GM15510 (cell line): ENCODE measurements around the gene ACY1.

Experiments
- POLR2A ChIP-seq: IDR thresholded peaks from 3 replicates; pipeline ENCODE4 v1.6.1; 2011; ENCODE audit warnings: borderline replicate concordance; ENCODE audit not compliant: insufficient read length; ENCODE audit errors: extremely low read depth

Gene ACY1

DNA sequence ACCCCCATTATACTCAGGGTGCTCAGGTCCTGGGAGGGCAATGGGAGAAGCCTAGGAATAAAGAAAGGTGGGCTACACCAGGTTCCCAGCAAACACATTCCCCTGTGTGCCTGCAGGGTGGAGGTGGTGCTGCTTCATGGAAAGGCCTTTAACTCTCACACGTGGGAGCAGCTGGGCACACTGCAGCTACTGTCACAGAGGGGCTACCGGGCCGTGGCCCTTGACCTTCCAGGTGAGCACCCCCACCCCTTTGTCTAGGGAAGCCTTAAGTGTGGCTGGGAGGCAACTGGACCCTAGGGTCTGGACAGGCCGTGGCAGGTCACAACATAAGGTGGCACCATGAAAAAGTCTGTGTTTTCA lies 5.2 kb upstream of the ACY1 start:
- TF ChIP-seq POLR2A = no peak

DNA sequence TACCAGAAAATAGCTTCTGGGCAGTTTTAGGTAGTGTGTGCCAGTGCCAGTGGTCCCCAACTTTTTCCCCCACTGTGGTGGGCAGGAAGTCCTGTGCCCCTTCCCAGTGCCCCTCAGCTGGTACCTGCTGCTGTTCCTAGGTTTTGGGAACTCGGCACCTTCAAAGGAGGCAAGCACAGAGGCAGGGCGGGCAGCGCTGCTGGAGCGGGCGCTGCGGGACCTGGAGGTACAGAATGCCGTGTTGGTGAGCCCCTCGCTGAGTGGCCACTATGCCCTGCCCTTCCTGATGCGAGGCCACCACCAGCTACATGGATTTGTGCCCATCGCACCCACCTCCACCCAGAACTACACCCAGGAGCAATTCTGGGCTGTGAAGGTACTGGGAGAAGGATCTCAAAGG lies 3.1 kb upstream of the ACY1 start:
- no peak for TF ChIP-seq POLR2A

DNA sequence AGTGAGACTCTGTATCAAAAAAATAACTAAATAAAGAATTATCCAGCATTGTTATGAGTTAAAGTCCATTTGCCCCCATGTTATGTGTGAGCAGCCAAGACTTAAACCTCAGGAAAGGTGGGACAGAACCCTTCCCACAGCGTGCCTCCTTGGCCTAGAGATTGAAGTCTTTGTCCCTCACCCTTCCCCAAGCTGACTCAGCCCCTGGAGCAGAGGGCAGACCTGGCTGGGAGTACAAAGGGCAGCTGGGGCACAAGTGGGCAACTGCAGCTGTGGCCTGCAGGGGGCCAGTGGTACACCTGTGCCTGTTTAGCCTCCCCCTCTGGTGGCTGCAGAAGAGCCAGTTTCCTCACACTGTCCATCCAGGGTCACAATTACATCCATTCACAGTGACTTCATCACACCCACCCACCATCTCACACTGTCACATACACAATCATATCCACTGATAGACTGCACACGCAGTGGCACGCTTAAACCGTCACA lies 940 bp upstream of the ACY1 start:
- no peak for TF ChIP-seq POLR2A

DNA sequence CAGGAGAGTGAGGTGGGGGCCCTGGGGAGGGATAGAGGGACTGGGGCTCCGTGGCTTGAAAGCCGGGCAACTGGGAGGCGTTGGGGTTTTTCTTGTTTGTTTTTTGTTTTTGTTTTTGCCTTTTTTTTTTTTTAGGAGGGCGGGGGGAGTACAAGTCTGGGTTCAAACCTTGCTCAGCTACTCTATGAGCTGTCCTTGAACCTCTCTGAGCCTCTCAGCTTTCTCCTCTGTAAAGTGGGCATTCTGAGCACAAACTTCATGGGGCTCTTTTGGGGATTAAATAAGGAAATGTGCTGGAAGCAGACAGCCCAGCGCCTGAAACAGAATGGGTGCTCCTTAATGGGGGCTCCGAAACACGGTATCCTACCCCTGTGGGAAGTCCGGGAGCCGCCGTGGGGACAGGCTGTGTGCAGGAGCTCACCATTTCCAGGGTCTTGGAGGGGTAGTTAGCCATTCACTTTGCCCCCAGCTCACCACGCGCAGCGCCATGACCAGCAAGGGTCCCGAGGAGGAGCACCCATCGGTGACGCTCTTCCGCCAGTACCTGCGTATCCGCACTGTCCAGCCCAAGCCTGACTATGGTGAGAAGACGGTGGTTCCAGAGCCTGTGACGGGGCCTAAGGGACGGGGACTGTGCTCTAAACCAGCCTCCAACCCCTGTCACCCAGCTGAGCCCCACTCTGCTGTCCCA lies 388 bp downstream of the ACY1 start:
- TF ChIP-seq POLR2A = no peak

DNA sequence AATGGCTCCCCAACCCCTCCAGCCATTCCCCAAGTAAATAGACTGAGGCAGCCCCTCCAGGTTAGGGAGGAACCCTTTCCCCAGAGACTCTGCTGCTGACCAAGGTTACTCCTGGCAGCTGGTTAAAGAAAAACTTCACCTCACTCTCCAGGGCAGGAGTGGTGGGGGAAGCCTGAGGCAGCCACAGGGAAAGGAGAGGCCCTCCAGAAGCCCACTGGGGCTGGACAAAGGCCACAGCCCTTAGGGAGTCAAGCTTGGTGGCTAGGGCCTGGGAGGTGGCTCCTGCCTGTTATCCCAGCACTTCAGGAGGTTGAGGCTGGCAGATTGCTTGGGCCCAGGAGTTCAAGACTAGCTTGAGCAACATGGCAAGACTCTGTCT lies 923 bp downstream of the ACY1 start:
- no peak for TF ChIP-seq POLR2A

DNA sequence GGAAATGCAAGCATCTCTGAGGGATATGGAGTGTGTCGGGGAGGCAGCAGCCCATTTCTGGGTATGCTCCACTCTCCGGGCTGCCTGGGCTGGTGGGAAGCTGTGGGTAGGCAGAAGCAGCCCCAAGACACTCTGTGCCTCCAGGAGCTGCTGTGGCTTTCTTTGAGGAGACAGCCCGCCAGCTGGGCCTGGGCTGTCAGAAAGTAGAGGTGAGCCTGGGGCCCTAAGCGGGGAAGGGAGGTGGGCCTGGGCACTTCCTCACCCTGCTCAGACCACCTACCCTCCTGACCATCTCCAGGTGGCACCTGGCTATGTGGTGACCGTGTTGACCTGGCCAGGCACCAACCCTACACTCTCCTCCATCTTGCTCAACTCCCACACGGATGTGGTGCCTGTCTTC lies 1.7 kb downstream of the ACY1 start:
- no peak for TF ChIP-seq POLR2A

DNA sequence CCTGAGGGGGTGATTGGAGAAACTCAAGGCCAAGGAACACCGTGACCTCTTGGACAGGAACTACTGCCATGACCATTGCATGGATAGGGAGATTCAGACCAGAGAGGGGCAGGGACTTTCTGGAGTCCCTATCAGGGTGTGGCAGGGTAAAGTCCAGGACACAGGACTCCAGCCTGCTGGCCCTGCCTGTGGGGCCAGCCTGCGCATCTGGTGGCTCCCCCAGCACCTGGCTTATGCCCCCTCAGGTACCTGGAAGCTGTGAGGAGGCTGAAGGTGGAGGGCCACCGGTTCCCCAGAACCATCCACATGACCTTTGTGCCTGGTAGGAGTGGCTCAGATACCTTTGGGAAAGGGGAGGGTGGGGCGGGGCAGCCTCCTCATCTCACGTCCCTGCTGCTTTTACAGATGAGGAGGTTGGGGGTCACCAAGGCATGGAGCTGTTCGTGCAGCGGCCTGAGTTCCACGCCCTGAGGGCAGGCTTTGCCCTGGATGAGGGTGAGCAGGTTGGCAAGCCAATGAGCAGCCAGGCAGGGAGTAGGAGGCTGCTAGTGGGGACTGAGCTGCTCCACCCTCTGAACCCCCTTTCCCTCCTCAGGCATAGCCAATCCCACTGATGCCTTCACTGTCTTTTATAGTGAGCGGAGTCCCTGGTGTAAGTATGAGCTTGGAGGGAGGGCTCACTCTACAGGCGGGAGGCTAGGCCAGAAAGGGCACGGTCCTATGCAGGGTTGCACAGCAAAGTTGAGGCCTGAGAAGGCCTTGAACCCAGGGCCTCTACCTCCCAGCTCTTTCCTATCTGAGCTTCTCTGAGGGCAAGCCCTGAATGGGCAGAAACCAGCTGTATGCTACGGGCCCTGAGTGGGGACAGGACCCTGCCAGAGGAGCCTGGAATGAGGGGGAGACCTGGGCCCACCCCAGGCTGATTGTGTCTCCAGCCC lies 2.9 kb downstream of the ACY1 start:
- TF ChIP-seq POLR2A = no peak

DNA sequence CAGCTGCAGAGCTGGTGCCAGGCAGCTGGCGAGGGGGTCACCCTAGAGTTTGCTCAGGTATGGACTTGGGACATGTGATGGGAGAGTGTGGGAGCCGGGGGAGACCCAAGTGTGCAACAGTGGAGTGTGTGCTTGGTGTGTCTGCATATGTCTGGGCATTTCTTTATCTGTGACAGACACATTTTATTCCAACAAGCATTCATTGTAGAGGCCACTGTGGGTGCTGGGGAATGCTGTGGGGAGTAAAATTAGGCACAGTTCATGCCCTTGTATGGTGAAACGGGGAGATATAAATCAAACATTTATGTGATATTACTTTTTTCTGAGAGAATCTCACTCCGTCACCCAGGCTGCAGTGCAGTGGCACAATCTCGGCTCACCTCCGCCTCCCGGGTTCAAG lies 4.2 kb downstream of the ACY1 start:
- no peak for TF ChIP-seq POLR2A

DNA sequence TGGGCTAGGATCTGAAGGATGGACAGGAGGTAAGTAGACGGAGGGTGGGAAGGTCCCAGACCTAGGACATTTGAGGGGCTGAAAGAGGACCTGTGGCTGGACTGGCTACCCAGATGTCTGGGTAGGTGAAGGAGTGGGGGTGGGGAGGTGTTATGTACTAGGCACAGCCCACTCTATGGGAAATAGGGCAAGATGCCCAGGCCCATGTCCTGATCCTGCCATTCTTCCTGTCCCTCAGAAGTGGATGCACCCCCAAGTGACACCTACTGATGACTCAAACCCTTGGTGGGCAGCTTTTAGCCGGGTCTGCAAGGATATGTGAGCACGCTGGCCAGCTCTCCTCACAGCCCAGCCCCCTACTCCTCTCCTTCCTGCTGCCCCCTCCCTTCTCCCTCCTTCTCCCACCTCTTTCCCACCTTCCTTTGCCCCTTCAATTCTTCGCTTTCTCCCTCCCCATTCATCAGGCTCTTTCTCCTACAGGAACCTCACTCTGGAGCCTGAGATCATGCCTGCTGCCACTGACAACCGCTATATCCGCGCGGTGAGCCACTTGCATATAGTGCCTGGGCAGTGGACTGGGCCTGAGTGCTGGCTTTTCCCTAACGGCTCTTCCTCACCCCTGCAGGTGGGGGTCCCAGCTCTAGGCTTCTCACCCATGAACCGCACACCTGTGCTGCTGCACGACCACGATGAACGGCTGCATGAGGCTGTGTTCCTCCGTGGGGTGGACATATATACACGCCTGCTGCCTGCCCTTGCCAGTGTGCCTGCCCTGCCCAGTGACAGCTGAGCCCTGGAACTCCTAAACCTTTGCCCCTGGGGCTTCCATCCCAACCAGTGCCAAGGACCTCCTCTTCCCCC lies 5.2 kb downstream of the ACY1 start:
- no peak for TF ChIP-seq POLR2A

DNA sequence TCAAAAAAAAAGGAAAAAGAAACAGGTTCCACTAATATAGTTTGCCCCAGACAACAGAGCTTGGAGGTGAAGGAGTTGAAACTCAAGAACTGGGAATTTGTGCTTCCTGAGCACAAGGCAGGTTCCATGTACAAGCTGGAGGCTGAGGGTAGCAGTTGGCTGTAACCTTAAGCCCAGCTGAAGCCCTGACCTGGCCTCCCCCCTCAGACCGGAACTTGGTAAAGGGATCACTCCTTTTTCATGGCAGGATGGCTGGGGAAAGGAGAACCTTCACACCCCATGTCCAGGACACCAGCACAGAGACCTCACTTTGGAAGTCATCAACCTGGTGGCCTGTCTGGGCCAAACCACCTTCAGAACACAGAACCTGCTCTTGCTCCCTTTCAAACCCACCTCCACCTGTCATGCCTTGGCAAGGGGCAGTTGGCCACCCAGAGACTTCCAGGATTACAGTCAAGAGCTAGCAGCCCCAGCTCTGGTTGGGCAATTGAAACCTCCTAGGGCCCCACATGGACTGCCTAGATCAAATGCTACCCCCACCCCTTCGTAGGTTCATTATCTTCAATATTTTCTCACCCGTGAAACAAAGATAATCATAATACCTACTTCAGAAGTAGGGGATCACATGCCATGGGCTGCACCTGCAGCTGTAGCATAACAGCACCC lies 8.8 kb downstream of the ACY1 start:
- TF ChIP-seq POLR2A = no peak

DNA sequence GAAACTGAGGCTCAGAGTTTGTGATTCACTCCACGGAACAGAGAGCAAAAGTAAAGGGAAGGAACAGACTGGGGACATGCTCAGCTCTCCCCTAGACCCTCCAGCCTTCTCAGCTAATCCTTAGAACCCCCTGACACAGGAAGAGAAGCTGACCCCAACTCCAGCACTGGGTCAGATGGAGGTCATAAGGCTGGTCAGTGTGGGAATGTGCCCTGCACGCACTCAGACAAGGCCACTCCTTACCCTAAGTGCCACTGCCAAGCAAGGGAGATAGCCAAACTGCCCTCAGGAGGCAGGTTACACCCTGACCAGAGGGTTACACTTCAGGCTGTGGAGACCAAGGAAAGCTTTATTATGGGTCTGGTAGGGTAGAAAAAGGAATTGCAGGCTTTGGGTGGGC lies 11.2 kb downstream of the ACY1 start:
- TF ChIP-seq POLR2A = no peak

DNA sequence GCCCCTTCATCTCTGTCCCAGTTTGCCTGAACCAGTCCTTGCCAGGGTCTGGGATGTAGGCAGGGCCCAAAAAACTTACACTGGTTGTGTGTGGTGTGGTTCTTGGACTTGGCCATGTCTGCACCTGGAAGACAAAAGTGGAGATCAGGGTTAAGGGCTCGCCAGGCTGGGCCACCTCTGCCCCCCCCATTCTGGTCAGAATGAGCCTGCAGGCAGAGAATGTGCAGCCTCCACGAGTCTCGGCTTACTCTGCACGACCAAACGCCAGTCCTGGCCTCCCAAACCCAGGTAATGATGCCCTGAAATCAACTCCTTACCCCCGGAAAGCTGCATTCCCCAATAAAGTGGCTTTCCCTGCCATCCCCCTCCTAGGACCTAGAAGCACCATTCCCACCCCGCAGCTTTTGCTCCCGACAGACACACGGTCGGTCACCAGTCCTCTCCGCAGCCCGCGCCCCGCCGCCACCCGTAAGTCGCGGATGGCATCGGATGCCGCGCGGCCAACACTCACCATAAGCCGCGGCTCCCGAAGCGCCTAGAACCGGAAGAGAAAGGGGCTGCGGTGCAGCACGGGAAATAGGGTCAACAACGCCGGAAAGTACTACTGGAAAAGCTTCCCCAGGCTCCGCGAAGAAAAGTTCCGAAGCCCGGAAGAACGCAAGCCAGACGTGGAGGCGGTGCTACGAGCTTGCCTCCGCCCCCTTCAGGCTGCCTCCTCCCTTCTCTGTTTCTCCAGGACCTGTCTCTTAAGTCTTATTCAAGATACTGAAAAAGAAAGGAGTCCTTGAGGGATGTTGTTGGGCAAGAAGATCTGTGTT lies 12.2 kb downstream of the ACY1 start, which contains the start of gene RPL29:
Gene RPL29 (minus strand): TSS at position 550 of the 818 bp plus-strand sequence. CDS start 434 bp downstream, at position 116.
- peak; percentile 97 for TF ChIP-seq POLR2A

DNA sequence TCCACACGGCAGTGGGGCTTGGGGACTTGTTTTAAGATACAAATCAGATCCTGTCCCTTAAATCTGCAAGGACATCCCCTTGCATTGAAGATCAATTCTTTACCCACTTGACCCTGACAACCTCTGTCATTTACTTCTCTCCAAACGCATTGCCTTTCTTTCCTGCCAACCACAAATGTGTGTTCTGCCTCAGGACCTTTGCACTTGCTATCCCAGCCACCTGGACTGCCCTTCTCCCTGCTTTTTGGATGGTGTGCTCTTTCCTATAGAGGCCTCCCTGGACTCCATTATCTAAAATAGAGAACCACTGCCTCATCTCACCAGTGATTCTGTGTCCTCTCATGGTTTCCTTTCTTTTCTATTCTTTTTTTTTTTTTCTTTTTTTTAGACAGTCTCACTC lies 13.8 kb downstream of the ACY1 start:
- TF ChIP-seq POLR2A = no peak

DNA sequence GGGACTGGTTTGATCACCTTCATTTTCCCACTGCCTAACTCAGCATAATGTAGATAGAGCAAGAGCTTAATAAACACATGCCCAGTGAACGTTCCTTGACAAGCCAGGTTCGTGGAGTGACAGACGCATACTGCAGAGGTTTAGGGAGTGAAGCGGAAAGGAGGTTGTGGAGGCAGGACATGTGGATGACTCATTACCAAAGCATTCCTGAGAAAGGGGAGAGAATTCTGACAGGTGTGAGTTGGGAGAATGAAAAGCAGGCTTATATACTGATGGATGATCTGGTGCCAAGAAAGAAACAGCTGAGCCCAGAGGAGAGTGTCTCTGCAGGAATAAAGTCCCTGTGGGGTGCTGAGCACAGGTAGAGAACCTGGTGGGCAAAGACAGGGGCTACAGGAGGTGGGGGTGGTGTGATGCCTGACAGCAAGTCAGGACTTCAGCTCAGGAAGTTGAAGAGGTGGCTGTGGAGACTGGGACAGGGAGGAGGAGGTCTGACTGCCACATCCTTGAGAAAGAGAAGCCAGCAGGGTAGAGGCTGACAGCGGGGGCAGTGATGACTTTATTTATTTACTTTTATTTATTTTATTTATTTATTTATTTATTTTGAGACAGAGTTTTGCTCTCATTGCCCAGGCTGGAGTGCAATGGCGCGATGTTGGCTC lies 14.7 kb downstream of the ACY1 start:
- TF ChIP-seq POLR2A = no peak

DNA sequence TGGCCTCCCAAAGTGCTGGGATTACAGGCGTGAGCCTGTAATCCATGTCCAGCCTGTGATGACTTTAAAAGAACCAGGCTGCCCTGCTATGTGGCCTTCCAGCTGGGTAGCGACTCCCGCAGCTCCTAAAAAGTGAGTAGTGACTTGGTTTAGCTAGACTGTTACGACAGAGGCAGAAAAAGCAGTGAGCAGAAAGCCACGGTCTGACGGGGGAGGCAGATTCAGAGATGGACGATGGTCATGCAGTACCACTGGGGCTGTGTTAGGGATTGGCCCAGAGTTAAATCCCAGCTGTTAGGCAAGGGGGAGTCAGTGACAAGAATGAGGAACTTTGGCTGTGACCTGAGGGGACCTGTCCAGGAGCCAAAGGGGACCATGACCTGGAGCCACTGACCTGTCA lies 15.4 kb downstream of the ACY1 start:
- no peak for TF ChIP-seq POLR2A
